Body of pancreas (tissue), 4 donors: ENCODE measurements around the gene NOP56. TPM values are rescaled to one million over a fixed set of nuclear protein-coding genes. Genes with fewer than 3 reads are reported as not detected.

Experiments
- ATAC-seq: fragments of 150-250 bp; one replicate; pipeline ENCODE4 v1.9.1; 2016
- DNase-seq, 4 donors: peaks; one replicate each; pipeline ENCODE4 v3.0.0-alpha.2; 2019
- H3K27ac ChIP-seq, 4 donors: fragments of 200-600 bp; sonication (generic); 1 replicate in 3 of 4; 2 replicates in 1 of 4; pipeline versions ENCODE4 v1.5.1 to v1.6.1; 2016 to 2019; ENCODE audit warnings: mild to moderate bottlenecking in 1 of 4, mixed read lengths in 1 of 4, moderate library complexity in 1 of 4
- H3K27me3 ChIP-seq, 2 donors: fragments of 200-600 bp; sonication (generic); one replicate each; pipeline ENCODE4 v1.6.0; 2016; ENCODE audit warnings: mild to moderate bottlenecking in 1 of 2
- H3K36me3 ChIP-seq, 2 donors: fragments of 200-600 bp; sonication (generic); replicated peaks in 1 of 2; 2 replicates each; pipeline ENCODE4 v1.5.1; 2016; ENCODE audit warnings: low read depth in 2 of 2; ENCODE audit not compliant: insufficient read depth in 1 of 2
- H3K4me1 ChIP-seq: fragments of 200-600 bp; sonication (generic); one replicate; pipeline ENCODE4 v1.6.0; 2016
- H3K4me3 ChIP-seq, 2 donors: fragments of 200-600 bp; sonication (generic); 1 replicate in 1 of 2; 2 replicates in 1 of 2; pipeline ENCODE4 v1.5.1; 2016 to 2019
- H3K9me3 ChIP-seq, 3 donors: fragments of 200-600 bp; sonication (generic); 1 replicate in 2 of 3; 2 replicates in 1 of 3; pipeline ENCODE4 v1.5.1; 2016
- POLR2A ChIP-seq, 3 donors: fragments of 450-650 bp; IDR thresholded peaks; one replicate each; pipeline ENCODE4 v1.6.1; 2016; ENCODE audit warnings: antibody characterized with exemption in 3 of 3, mild to moderate bottlenecking in 2 of 3
- WGBS, 2 donors: methylation state at CpG; one replicate each; pipeline ENCODE4 v1.1.5; 2017; 5-methylcytosine and 5-hydroxymethylcytosine counted together
- intact Hi-C: fragments of 100-400 bp; cut with DNase I; formaldehyde crosslinking; loops from one replicate; pipeline ENCODE4 v1.15.1; 2023
- total RNA-seq, 2 donors: library from RNA; depleted of rRNA; stranded (reverse); fragments of >200 nt; gene quantifications; one replicate each; pipeline ENCODE4 v1.1.0, GENCODE V29; 2016
- TF ChIP-seq, protein P1 (sequence below), 7 experiments: fragments of 450-650 bp in 4 of 7; fragments of 200-600 bp in 3 of 7; sonication (generic) in 3 of 7; IDR thresholded peaks; one replicate each; pipeline ENCODE4 v1.5.1; 2016 to 2019; ENCODE audit warnings: antibody characterized with exemption in 7 of 7

Gene NOP56
- total RNA-seq, 2 donors from 2014 or later = 57.1 to 165 TPM

DNA sequence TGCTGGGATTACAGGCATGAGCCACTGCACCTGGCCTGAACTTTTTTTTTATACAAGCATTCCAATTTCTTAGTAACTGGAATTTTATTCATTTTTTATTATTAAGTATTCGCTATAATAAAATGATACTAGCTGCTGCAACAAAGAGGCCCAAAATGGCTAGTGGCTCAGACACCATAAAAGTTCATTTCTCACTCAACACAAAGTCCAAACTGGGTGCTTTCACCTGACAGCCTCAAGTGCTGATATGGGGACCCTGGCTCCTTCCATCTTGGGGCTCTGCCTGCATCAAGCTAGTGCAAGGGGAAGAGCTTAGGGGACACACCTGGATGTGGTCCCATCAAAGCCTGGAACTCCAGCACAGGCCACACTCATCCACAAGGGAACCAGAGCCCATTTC, 12.2 kb upstream of the NOP56 start:
- intact Hi-C loops = loop anchor here (10.0 kb wide), 1 partner anchor 115 kb away; no protein-coding TSS in a partner anchor
- DNase-seq (no peak), ATAC-seq (no peak)
- 0 to 57% methylated on average over 1 of the region's 1 CpG for WGBS, 2 donors
- Histone ChIP-seq H3K9me3 (no peaks in the 10 kb centered on the region), H3K27me3 (no peaks in the 10 kb centered on the region), H3K27ac (no peak overlapping the region), H3K4me3 (no peak overlapping the region), H3K36me3 (no peaks in the 10 kb centered on the region), H3K4me1 (no peaks in the 10 kb centered on the region)
- no peak for TF ChIP-seq POLR2A (IDR thresholded peaks at IDR 0.05)
- TF ChIP-seq, protein P1, sequence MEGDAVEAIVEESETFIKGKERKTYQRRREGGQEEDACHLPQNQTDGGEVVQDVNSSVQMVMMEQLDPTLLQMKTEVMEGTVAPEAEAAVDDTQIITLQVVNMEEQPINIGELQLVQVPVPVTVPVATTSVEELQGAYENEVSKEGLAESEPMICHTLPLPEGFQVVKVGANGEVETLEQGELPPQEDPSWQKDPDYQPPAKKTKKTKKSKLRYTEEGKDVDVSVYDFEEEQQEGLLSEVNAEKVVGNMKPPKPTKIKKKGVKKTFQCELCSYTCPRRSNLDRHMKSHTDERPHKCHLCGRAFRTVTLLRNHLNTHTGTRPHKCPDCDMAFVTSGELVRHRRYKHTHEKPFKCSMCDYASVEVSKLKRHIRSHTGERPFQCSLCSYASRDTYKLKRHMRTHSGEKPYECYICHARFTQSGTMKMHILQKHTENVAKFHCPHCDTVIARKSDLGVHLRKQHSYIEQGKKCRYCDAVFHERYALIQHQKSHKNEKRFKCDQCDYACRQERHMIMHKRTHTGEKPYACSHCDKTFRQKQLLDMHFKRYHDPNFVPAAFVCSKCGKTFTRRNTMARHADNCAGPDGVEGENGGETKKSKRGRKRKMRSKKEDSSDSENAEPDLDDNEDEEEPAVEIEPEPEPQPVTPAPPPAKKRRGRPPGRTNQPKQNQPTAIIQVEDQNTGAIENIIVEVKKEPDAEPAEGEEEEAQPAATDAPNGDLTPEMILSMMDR (IDR thresholded peaks at IDR 0.05) = no peak

DNA sequence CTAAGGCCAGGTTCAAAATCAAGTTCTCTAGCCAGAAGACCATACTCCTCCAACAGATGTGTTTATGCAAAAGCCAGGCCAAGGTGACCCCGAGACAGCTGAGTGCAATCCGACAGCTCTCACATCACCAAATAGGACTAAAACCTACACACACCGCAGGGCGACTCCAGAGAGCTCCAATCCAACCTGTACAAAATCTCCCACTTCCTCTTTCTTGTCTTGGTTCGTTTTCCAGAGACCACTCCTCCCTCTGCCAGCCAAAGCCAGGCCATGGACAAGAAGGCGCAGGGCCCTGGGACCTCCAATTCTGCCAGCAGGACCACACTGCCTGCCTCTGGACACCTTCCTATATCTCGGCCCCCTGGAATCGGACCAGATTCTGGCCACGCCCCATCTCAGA, 11.5 kb upstream of the NOP56 start:
- 89% methylated on average over 9 of the region's 9 CpGs for WGBS, 2 donors
- intact Hi-C loops = loop anchor here (10.0 kb wide), 1 partner anchor 116 kb away; no protein-coding TSS in a partner anchor
- Histone ChIP-seq H3K27me3 (no peaks in the 10 kb centered on the region), H3K36me3 (no peaks in the 10 kb centered on the region), H3K27ac (no peak overlapping the region), H3K4me1 (no peaks in the 10 kb centered on the region), H3K9me3 (no peaks in the 10 kb centered on the region), H3K4me3 (no peak overlapping the region)
- no peak for TF ChIP-seq POLR2A (IDR thresholded peaks at IDR 0.05)
- TF ChIP-seq, protein P1 (IDR thresholded peaks at IDR 0.05) = no peak
- no peak for DNase-seq
- no peak for ATAC-seq

DNA sequence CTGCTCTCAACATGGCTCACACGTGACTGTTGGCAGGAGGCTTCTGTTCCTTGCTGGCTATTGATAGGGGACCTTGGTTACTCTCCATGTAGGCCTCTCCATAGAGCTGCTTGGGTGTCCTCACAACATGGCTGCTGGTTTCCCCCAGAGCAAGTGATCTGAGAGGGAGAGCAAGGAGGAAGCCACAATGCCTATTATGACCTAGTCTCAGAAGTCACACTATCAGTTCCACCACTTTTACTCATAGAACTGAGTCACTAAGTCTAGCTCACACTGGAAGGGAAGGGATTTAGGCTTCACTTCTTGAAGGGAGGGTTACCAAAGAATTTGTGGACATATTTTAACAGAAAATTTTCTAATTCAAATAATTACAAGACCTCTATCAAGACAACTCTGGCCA, 8.7 kb upstream of the NOP56 start:
- intact Hi-C loops = loop anchor here (10.0 kb wide), 1 partner anchor 119 kb away; no protein-coding TSS in a partner anchor

DNA sequence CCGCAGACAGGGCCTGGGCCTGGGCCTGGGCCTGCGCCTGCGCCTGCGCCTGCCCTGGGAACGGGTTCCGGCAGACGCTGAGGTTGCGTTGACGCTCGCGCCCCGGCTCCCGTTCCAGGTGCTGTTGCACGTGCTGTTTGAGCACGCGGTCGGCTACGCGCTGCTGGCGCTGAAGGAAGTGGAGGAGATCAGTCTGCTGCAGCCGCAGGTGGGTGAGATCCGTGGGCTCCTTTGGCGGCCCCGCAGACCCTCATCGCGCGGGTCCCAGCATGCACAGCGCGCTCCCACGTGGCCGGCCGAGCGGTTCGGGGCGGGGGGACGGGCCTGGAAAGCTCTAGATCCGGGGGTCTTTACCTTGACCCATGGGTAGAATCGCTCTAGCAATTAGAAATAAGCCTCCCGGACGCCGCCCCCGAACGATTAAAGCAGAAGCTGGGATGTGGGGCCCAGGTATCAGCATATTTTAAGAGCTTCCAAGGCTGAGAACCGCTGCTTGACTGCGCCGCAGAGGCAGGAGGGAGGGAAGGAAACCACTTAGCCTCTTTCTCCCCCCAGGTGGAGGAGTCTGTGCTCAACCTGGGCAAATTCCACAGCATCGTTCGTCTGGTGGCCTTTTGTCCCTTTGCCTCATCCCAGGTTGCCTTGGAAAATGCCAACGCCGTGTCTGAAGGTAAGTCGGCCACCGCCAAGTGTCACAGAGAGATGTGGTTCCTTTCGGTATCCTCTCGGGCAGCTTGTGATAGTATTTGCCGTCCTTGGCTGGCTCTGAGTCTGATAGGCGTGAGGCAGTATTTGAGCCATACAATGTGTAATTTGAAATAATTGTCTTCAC, 508 bp downstream of the NOP56 start:
- ATAC-seq = peak; percentile 47
- Histone ChIP-seq H3K4me1 (peaks cover 29% of the 10 kb centered on the region), H3K4me3 (peak overlapping the region; percentile 93 to 95), H3K27me3 (no peaks in the 10 kb centered on the region), H3K36me3 (peaks cover 3 to 32% of the 10 kb centered on the region in 2 donors), H3K27ac (peak overlapping the region; percentile 64 to 92 (median 81)), H3K9me3 (no peaks in the 10 kb centered on the region)
- WGBS, 2 donors = 0 to 1% methylated on average over 15 to 55 of the region's 56 CpGs
- peak in 1 of 4 donors; percentile 14 for DNase-seq
- intact Hi-C loops = no loop called here
- TF ChIP-seq, protein P1 (IDR thresholded peaks at IDR 0.05) = no peak
- TF ChIP-seq POLR2A (IDR thresholded peaks at IDR 0.05) = no peak

More for the DNA sequence above, 8.7 kb upstream of the NOP56 start:
- no peaks in the 10 kb centered on the region for H3K4me1 ChIP-seq
- no peak overlapping the region for H3K27ac ChIP-seq
- H3K9me3 ChIP-seq = no peaks in the 10 kb centered on the region
- WGBS, 2 donors = 94 to 100% methylated on average over 1 of the region's 1 CpG
- TF ChIP-seq, protein P1 (IDR thresholded peaks at IDR 0.05) = no peak
- no peak for TF ChIP-seq POLR2A (IDR thresholded peaks at IDR 0.05)
- DNase-seq = no peak
- ATAC-seq = no peak
- H3K4me3 ChIP-seq = no peak overlapping the region
- no peaks in the 10 kb centered on the region for H3K36me3 ChIP-seq
- H3K27me3 ChIP-seq = no peaks in the 10 kb centered on the region
